Trophoblast cell (in vitro differentiated cells and primary cell): ENCODE measurements around the gene TTLL11.
"Not testable (repeated sequence)": the region's sequence is repeated elsewhere in the genome, so short reads cannot be mapped to it uniquely, and the experiment has no call there.

ENCODE experiments used
- DNase-seq, 2 donors: peaks; one replicate each; pipeline ENCODE4 v3.0.0-alpha.2; 2016
- H2AFZ ChIP-seq: 2 replicates; pipeline ENCODE4 v1.6.1; 2013; ENCODE audit warnings: low read length, moderate library complexity, mild to moderate bottlenecking; ENCODE audit not compliant: insufficient read depth, poor library complexity
- H2AK5ac ChIP-seq: 2 replicates; pipeline ENCODE4 v1.6.1; 2013; ENCODE audit warnings: mild to moderate bottlenecking, low read length
- H2BK120ac ChIP-seq: 2 replicates; pipeline ENCODE4 v1.6.1; 2013; ENCODE audit warnings: low read length, mild to moderate bottlenecking, moderate library complexity; ENCODE audit not compliant: insufficient read depth, poor library complexity
- H2BK12ac ChIP-seq: 2 replicates; pipeline ENCODE4 v1.6.1; 2013; ENCODE audit warnings: mild to moderate bottlenecking, low read length, moderate library complexity
- H2BK5ac ChIP-seq: 2 replicates; pipeline ENCODE4 v1.6.1; 2013; ENCODE audit warnings: low read length, low read depth, moderate library complexity, mild to moderate bottlenecking; ENCODE audit not compliant: poor library complexity
- H3K14ac ChIP-seq: 2 replicates; pipeline ENCODE4 v1.6.1; 2013; ENCODE audit warnings: mild to moderate bottlenecking, low read length
- H3K18ac ChIP-seq: 2 replicates; pipeline ENCODE4 v1.6.1; 2013; ENCODE audit warnings: mild to moderate bottlenecking, low read length
- H3K23ac ChIP-seq: 2 replicates; pipeline ENCODE4 v1.6.1; 2013; ENCODE audit warnings: low read length
- H3K27ac ChIP-seq: 2 replicates; pipeline ENCODE4 v1.5.1; 2013; ENCODE audit warnings: low read depth, mild to moderate bottlenecking, inconsistent platforms, low read length, moderate library complexity
- H3K27me3 ChIP-seq: 2 replicates; pipeline ENCODE4 v1.6.1; 2013; ENCODE audit warnings: inconsistent platforms, mild to moderate bottlenecking, low read length, moderate library complexity; ENCODE audit not compliant: insufficient read depth
- H3K36me3 ChIP-seq, 2 experiments: 1 replicate in 1 of 2; 2 replicates in 1 of 2; pipeline ENCODE4 v1.6.1; 2013; ENCODE audit warnings: low read length in 2 of 2, mild to moderate bottlenecking in 2 of 2, moderate library complexity in 1 of 2; ENCODE audit not compliant: insufficient read depth in 2 of 2, control insufficient read depth in 1 of 2
- H3K4ac ChIP-seq: 2 replicates; pipeline ENCODE4 v1.6.1; 2013; ENCODE audit warnings: low read depth, mild to moderate bottlenecking, low read length, moderate library complexity
- H3K4me1 ChIP-seq, 2 experiments: 1 replicate in 1 of 2; 2 replicates in 1 of 2; pipeline ENCODE4 v1.6.1; 2013; ENCODE audit warnings: low read length in 2 of 2, mild to moderate bottlenecking in 2 of 2, moderate library complexity in 1 of 2; ENCODE audit not compliant: insufficient read depth in 2 of 2, control insufficient read depth in 1 of 2
- H3K4me2 ChIP-seq: 2 replicates; pipeline ENCODE4 v1.6.1; 2013; ENCODE audit warnings: inconsistent platforms, mild to moderate bottlenecking, low read length, moderate library complexity
- H3K4me3 ChIP-seq: 2 replicates; pipeline ENCODE4 v1.5.1; 2013; ENCODE audit warnings: mild to moderate bottlenecking, low read depth, low read length, inconsistent platforms
- H3K79me1 ChIP-seq: one replicate; pipeline ENCODE4 v1.6.1; 2013; ENCODE audit warnings: low read length
- H3K79me2 ChIP-seq: 2 replicates; pipeline ENCODE4 v1.6.1; 2013; ENCODE audit warnings: low read length, mild to moderate bottlenecking; ENCODE audit not compliant: control insufficient read depth, insufficient read depth, poor library complexity
- H3K9ac ChIP-seq: 2 replicates; pipeline ENCODE4 v1.6.1; 2013; ENCODE audit warnings: mild to moderate bottlenecking, low read length
- H3K9me3 ChIP-seq: 2 replicates; pipeline ENCODE4 v1.6.1; 2013; ENCODE audit warnings: low read depth, mild to moderate bottlenecking, control low read depth, inconsistent platforms, low read length; ENCODE audit not compliant: insufficient read depth
- H4K12ac ChIP-seq: 2 replicates; pipeline ENCODE4 v1.6.1; 2013; ENCODE audit warnings: low read depth, mild to moderate bottlenecking, low read length, moderate library complexity
- H4K8ac ChIP-seq: 2 replicates; pipeline ENCODE4 v1.6.1; 2013; ENCODE audit warnings: low read depth, mild to moderate bottlenecking, low read length, moderate library complexity
- H4K91ac ChIP-seq: one replicate; pipeline ENCODE4 v1.6.1; 2013; ENCODE audit warnings: low read depth, mild to moderate bottlenecking, low read length, moderate library complexity
- WGBS: extraction: QIAGEN DNeasy Blood & Tissue Kit; methylation state at CpG from one replicate; pipeline ENCODE4 v1.1.7; 2013; ENCODE audit warnings: missing lambda C conversion rate; ENCODE audit not compliant: insufficient read length, insufficient coverage; ENCODE audit errors: extremely low coverage; 5-methylcytosine and 5-hydroxymethylcytosine counted together

TTLL11 gene

GRCh38 chr9:121895358-121895757, 197.8 kb downstream of the TTLL11 start:
- no peak overlapping the region for H3K4me2 ChIP-seq
- no peak overlapping the region for H3K18ac ChIP-seq
- H3K27ac ChIP-seq, result no peak overlapping the region
- H2AFZ ChIP-seq, result no peak overlapping the region
- no peak overlapping the region for H3K4ac ChIP-seq
- peak overlapping the region; percentile 64 for H3K23ac ChIP-seq
- no peak overlapping the region for H2AK5ac ChIP-seq
- no peak overlapping the region for H3K14ac ChIP-seq
- H3K79me1 ChIP-seq, result no peaks in the 10 kb centered on the region
- H4K8ac ChIP-seq, result no peak overlapping the region
- DNase-seq, result no peak
- no peaks in the 10 kb centered on the region for H3K79me2 ChIP-seq
- H3K4me1 ChIP-seq, result no peaks in the 10 kb centered on the region
- no peak overlapping the region for H2BK12ac ChIP-seq
- no peak overlapping the region for H2BK120ac ChIP-seq
- H3K9me3 ChIP-seq, result peaks cover 4% of the 10 kb centered on the region
- no peaks in the 10 kb centered on the region for H3K27me3 ChIP-seq
- H4K91ac ChIP-seq, result no peak overlapping the region
- H3K36me3 ChIP-seq, result no peaks in the 10 kb centered on the region
- H4K12ac ChIP-seq, result no peak overlapping the region
- H3K4me3 ChIP-seq, result peak overlapping the region; percentile 33
- no peak overlapping the region for H3K9ac ChIP-seq
- no peak overlapping the region for H2BK5ac ChIP-seq
- WGBS, result 100% methylated on average over 1 of the region's 7 CpGs

- H3K4ac ChIP-seq, H2AK5ac ChIP-seq, H4K12ac ChIP-seq, H3K4me2 ChIP-seq, H3K18ac ChIP-seq, H3K36me3 ChIP-seq, H3K9ac ChIP-seq, H3K9me3 ChIP-seq, H3K79me2 ChIP-seq, H3K27ac ChIP-seq, H4K91ac ChIP-seq, DNase-seq, H3K27me3 ChIP-seq, H3K4me3 ChIP-seq, H2BK5ac ChIP-seq, H3K23ac ChIP-seq, H2BK120ac ChIP-seq, H4K8ac ChIP-seq, H3K79me1 ChIP-seq, H3K4me1 ChIP-seq, H2BK12ac ChIP-seq, H2AFZ ChIP-seq, H3K14ac ChIP-seq: not testable (repeated sequence)
- WGBS, result no CpG with 5 or more reads among the region's 2 CpGs
Observed at GRCh38 chr9:121894380-121894779, 198.7 kb downstream of the TTLL11 start.

GRCh38 chr9:121893786-121894185, 199.3 kb downstream of the TTLL11 start:
- H2AK5ac ChIP-seq, result no peak overlapping the region
- no peaks in the 10 kb centered on the region for H3K36me3 ChIP-seq
- H3K23ac ChIP-seq, result no peak overlapping the region
- H3K18ac ChIP-seq, result no peak overlapping the region
- H3K79me2 ChIP-seq, result no peaks in the 10 kb centered on the region
- no peaks in the 10 kb centered on the region for H3K27me3 ChIP-seq
- no CpG with 5 or more reads among the region's 3 CpGs for WGBS
- no peak overlapping the region for H3K4me2 ChIP-seq
- no peak overlapping the region for H2BK12ac ChIP-seq
- H2BK120ac ChIP-seq, result no peak overlapping the region
- no peak overlapping the region for H4K91ac ChIP-seq
- H3K4me1 ChIP-seq, result no peaks in the 10 kb centered on the region
- H4K12ac ChIP-seq, result no peak overlapping the region
- no peak overlapping the region for H4K8ac ChIP-seq
- no peak for DNase-seq
- no peak overlapping the region for H3K4ac ChIP-seq
- no peak overlapping the region for H2BK5ac ChIP-seq
- H3K79me1 ChIP-seq, result no peaks in the 10 kb centered on the region
- H3K9me3 ChIP-seq, result peaks cover 4% of the 10 kb centered on the region
- no peak overlapping the region for H3K14ac ChIP-seq
- H3K9ac ChIP-seq, result no peak overlapping the region
- H2AFZ ChIP-seq, result no peak overlapping the region
- no peak overlapping the region for H3K4me3 ChIP-seq
- H3K27ac ChIP-seq, result no peak overlapping the region

GRCh38 chr9:121892706-121893105, 200.4 kb downstream of the TTLL11 start:
- Histone ChIP-seq H3K4ac (no peak overlapping the region), H4K91ac (no peak overlapping the region), H2BK12ac (no peak overlapping the region), H3K4me2 (no peak overlapping the region), H3K14ac (no peak overlapping the region), H3K79me1 (no peaks in the 10 kb centered on the region), H3K36me3 (no peaks in the 10 kb centered on the region), H3K18ac (no peak overlapping the region), H3K4me1 (peaks cover 6% of the 10 kb centered on the region in 2 experiments), H2AK5ac (no peak overlapping the region), H4K8ac (no peak overlapping the region), H2AFZ (no peak overlapping the region), H4K12ac (no peak overlapping the region), H3K9ac (no peak overlapping the region), H2BK120ac (no peak overlapping the region), H3K27me3 (no peaks in the 10 kb centered on the region), H3K9me3 (peaks cover 2% of the 10 kb centered on the region), H3K4me3 (no peak overlapping the region), H3K79me2 (no peaks in the 10 kb centered on the region), H2BK5ac (no peak overlapping the region), H3K23ac (no peak overlapping the region), H3K27ac (no peak overlapping the region)
- WGBS, result no CpG with 5 or more reads among the region's 5 CpGs
- DNase-seq, result no peak
